ENCODE data around the gene DAB1.

The DAB1 gene

GRCh38 chr1:57010511-57010910 lies 413.3 kb downstream of the DAB1 start:
- no peak overlapping the region for H3K4me3 ChIP-seq (ENCODE audit: low read length)
- H3K36me3 ChIP-seq (ENCODE audit: control insufficient read depth, low read length), result no peaks in the 10 kb centered on the region
- H3K9me2 ChIP-seq (replicated peaks; ENCODE audit: control insufficient read depth, low read length), result no peaks in the 10 kb centered on the region
- H3F3A ChIP-seq (ENCODE audit: control insufficient read depth, insufficient read depth), result no peaks in the 10 kb centered on the region
- H4K20me1 ChIP-seq (ENCODE audit: control insufficient read depth, insufficient read depth, low read depth, low read length), result no peaks in the 10 kb centered on the region
- H3K79me2 ChIP-seq (ENCODE audit: control insufficient read depth, low read length), result no peaks in the 10 kb centered on the region
- no peaks in the 10 kb centered on the region for H3K4me1 ChIP-seq (ENCODE audit: control insufficient read depth, low read length)
- no peaks in the 10 kb centered on the region for H3K9me3 ChIP-seq (ENCODE audit: control insufficient read depth, insufficient read depth, low read length)
- no peak overlapping the region for H3K4me2 ChIP-seq (ENCODE audit: low read length)
- TF ChIP-seq CTCF (IDR thresholded peaks at IDR 0.05; ENCODE audit: low read depth, low read length, poor library complexity, severe bottlenecking) (no peak), EZH2phosphoT487 (IDR thresholded peaks at IDR 0.05; ENCODE audit: borderline replicate concordance, low read length) (no peak)
- no peak overlapping the region for H3K27ac ChIP-seq (ENCODE audit: low read depth, low read length)
- no peaks in the 10 kb centered on the region for H3K27me3 ChIP-seq (ENCODE audit: control insufficient read depth, low read length)

- Histone ChIP-seq H3K4me3 (ENCODE audit: low read length) (no peak overlapping the region), H3K79me2 (ENCODE audit: control insufficient read depth, low read length) (no peaks in the 10 kb centered on the region)
Measured at GRCh38 chr1:57007948-57008347, 415.9 kb downstream of the DAB1 start.

GRCh38 chr1:57007472-57007871 lies 416.4 kb downstream of the DAB1 start:
- Histone ChIP-seq H3K79me2 (ENCODE audit: control insufficient read depth, low read length) (no peaks in the 10 kb centered on the region), H3K4me2 (ENCODE audit: low read length) (no peak overlapping the region), H4K20me1 (ENCODE audit: control insufficient read depth, insufficient read depth, low read depth, low read length) (no peaks in the 10 kb centered on the region), H3K9me3 (ENCODE audit: control insufficient read depth, insufficient read depth, low read length) (no peaks in the 10 kb centered on the region), H3K4me1 (ENCODE audit: control insufficient read depth, low read length) (no peaks in the 10 kb centered on the region), H3K4me3 (ENCODE audit: low read length) (no peak overlapping the region), H3K9me2 (replicated peaks; ENCODE audit: control insufficient read depth, low read length) (no peaks in the 10 kb centered on the region), H3K27ac (ENCODE audit: low read depth, low read length) (no peak overlapping the region), H3K36me3 (ENCODE audit: control insufficient read depth, low read length) (no peaks in the 10 kb centered on the region), H3K27me3 (ENCODE audit: control insufficient read depth, low read length) (no peaks in the 10 kb centered on the region), H3F3A (ENCODE audit: control insufficient read depth, insufficient read depth) (no peaks in the 10 kb centered on the region)
- TF ChIP-seq CTCF (IDR thresholded peaks at IDR 0.05; ENCODE audit: low read depth, low read length, poor library complexity, severe bottlenecking) (no peak), EZH2phosphoT487 (IDR thresholded peaks at IDR 0.05; ENCODE audit: borderline replicate concordance, low read length) (no peak)

More at GRCh38 chr1:57007948-57008347, 415.9 kb downstream of the DAB1 start:
- Histone ChIP-seq H3K9me2 (replicated peaks; ENCODE audit: control insufficient read depth, low read length) (no peaks in the 10 kb centered on the region), H3K27ac (ENCODE audit: low read depth, low read length) (no peak overlapping the region), H3F3A (ENCODE audit: control insufficient read depth, insufficient read depth) (no peaks in the 10 kb centered on the region), H3K4me2 (ENCODE audit: low read length) (no peak overlapping the region), H3K4me1 (ENCODE audit: control insufficient read depth, low read length) (no peaks in the 10 kb centered on the region), H3K27me3 (ENCODE audit: control insufficient read depth, low read length) (no peaks in the 10 kb centered on the region), H3K36me3 (ENCODE audit: control insufficient read depth, low read length) (no peaks in the 10 kb centered on the region), H4K20me1 (ENCODE audit: control insufficient read depth, insufficient read depth, low read depth, low read length) (no peaks in the 10 kb centered on the region), H3K9me3 (ENCODE audit: control insufficient read depth, insufficient read depth, low read length) (no peaks in the 10 kb centered on the region)
- TF ChIP-seq EZH2phosphoT487 (IDR thresholded peaks at IDR 0.05; ENCODE audit: borderline replicate concordance, low read length) (no peak), CTCF (IDR thresholded peaks at IDR 0.05; ENCODE audit: low read depth, low read length, poor library complexity, severe bottlenecking) (no peak)

Data from DOHH2 (cell line).